ENCODE results near the gene DNAJC12.

DNA sequence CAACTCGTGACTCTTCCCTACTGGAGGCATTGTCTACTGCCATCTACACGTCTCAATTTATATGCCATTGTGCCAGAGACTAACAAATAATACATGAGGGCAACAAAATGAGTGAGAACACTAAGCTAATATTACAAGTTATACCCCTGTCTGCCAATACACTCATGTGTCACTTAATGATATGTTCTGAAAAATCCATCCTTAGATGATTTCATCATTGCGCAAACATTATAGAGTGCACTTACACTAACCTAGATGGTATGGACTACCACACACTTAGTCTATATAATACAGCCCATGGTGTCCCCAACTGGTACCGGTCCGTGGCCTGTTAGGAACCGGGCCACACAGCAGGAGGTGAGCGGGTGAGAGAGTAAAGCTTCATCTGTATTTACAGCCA, 77.7 kb downstream of the DNAJC12 start:
- no peak for TF ChIP-seq CTCF (conservative IDR thresholded peaks at IDR 0.05; ENCODE audit: low read length)
- no peak for TF ChIP-seq EZH2phosphoT487 (IDR thresholded peaks at IDR 0.05; ENCODE audit: borderline replicate concordance)

Measured in Loucy (cell line).